SK-N-MC (cell line): ENCODE results near the gene BMP8A.

Experiments used
- EZH2 ChIP-seq: fragments of 200-600 bp; sonication (generic); IDR thresholded peaks from one replicate; pipeline ENCODE4 v1.6.1; 2017; ENCODE audit warnings: antibody characterized with exemption
- FOXP2 ChIP-seq: optimal IDR thresholded peaks from 2 replicates; pipeline ENCODE3; 2011; ENCODE audit warnings: mild to moderate bottlenecking, moderate library complexity; ENCODE audit not compliant: insufficient read depth; ENCODE audit errors: extremely low read length, control extremely low read depth
- POLR2AphosphoS5 ChIP-seq: IDR thresholded peaks from 2 replicates; pipeline ENCODE4 v1.6.1; 2012; ENCODE audit warnings: mild to moderate bottlenecking, low read depth, low read length, borderline replicate concordance

DNA sequence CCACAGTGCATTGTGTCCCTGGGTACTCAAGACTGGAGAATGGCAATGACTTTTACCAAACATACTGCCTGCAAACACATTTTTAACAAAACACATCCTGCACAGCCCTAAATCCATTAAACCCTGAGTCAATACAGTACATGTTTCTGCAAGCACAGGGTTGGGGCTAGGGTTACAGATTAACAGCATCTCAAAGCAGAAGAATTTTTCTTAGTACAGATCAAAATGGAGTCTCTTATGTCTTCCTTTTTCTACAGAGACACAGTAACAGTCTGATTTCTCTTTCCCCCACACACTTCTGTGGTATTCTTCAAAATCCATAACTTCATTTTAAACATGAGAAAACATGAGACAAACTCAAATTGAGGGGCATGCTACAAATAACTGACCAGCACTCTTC, 13.9 kb downstream of the BMP8A start:
- TF ChIP-seq POLR2AphosphoS5 (no peak), EZH2 (no peak), FOXP2 (no peak)
